K562 (cell line): ENCODE data around the gene GPR162.

Experiments used
- ETS1 ChIP-seq: conservative IDR thresholded peaks from 2 replicates; pipeline ENCODE4 v1.6.1; 2011; ENCODE audit warnings: low read depth, mild to moderate bottlenecking, low read length; ENCODE audit not compliant: control insufficient read depth
- HDAC6 ChIP-seq: IDR thresholded peaks from 2 replicates; pipeline ENCODE4 v1.6.1; 2012; ENCODE audit warnings: low read depth, mild to moderate bottlenecking, control low read depth, inconsistent platforms, low read length, moderate library complexity
- RAD21 ChIP-seq, 2 experiments: fragments of 250-450 bp in 1 of 2; fragments of 450-650 bp in 1 of 2; sonication (Bioruptor Pico) in 1 of 2; formaldehyde crosslinking in 1 of 2; IDR thresholded peaks in 1 of 2; conservative IDR thresholded peaks in 1 of 2; 2 replicates each; pipeline versions ENCODE4 v1.4.0 to v1.8.0; 2020 to 2022; ENCODE audit warnings: mild to moderate bottlenecking in 2 of 2, moderate library complexity in 1 of 2
- RFX5 ChIP-seq: IDR thresholded peaks from 2 replicates; pipeline ENCODE4 v1.6.1; 2011; ENCODE audit warnings: low read depth, mild to moderate bottlenecking, improper control_type of control experiment, low read length
- ZBTB1 ChIP-seq: sonication (generic); formaldehyde crosslinking; IDR thresholded peaks from 2 replicates; pipeline ENCODE4 v1.8.1; 2023; ENCODE audit warnings: missing genetic modification reagents, low read depth, mild to moderate bottlenecking, borderline replicate concordance
- ZBTB40 ChIP-seq, 2 experiments: fragments of 450-650 bp in 1 of 2; sonication (generic) in 1 of 2; formaldehyde crosslinking in 1 of 2; IDR thresholded peaks; 2 replicates each; pipeline versions ENCODE4 v1.7.1 to v1.9.0; 2016 to 2022; ENCODE audit warnings: inconsistent platforms in 1 of 2, mild to moderate bottlenecking in 1 of 2, missing genetic modification reagents in 1 of 2
- ZNF165 ChIP-seq: fragments of 250-450 bp; sonication (Bioruptor Pico); IDR thresholded peaks from 2 replicates; pipeline ENCODE4 v1.4.0; 2020; ENCODE audit warnings: borderline replicate concordance
- TF ChIP-seq, protein P1 (sequence below), 3 experiments: IDR thresholded peaks in 2 of 3; conservative IDR thresholded peaks in 1 of 3; 2 replicates each; pipeline ENCODE4 v1.5.1; 2011 to 2012; ENCODE audit warnings: low read length in 3 of 3, mild to moderate bottlenecking in 3 of 3, control low read depth in 2 of 3, improper control_type of control experiment in 1 of 3, inconsistent platforms in 1 of 3, low read depth in 1 of 3, mixed read lengths in 1 of 3, moderate library complexity in 1 of 3; ENCODE audit not compliant: insufficient read depth in 2 of 3
- TF ChIP-seq, protein P2 (sequence below): fragments of 450-650 bp; conservative IDR thresholded peaks from 2 replicates; pipeline ENCODE4 v1.6.1; 2016; ENCODE audit warnings: missing genetic modification characterization, low read depth, mild to moderate bottlenecking, missing compliant biosample characterization, moderate library complexity

DNA sequence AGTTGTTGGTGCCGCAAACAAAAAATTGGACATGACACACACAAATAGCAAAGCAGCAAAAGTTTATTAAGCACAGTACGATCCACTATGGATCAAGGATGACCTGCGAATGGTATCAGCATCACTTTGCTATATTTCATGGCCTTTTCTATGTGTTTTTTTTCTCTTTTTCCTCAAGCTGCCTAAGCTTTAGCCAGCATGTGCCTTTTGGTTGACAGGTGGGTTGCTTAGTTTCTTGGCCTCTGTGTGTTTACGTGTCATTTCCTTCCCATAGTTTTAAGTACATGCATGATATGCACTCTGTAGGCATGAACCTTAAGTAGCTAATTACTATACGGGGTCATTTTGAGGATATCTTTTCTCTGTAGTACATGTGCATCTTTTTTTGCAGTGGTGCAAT lies 22.5 kb upstream of the GPR162 start:
- TF ChIP-seq, protein P1, sequence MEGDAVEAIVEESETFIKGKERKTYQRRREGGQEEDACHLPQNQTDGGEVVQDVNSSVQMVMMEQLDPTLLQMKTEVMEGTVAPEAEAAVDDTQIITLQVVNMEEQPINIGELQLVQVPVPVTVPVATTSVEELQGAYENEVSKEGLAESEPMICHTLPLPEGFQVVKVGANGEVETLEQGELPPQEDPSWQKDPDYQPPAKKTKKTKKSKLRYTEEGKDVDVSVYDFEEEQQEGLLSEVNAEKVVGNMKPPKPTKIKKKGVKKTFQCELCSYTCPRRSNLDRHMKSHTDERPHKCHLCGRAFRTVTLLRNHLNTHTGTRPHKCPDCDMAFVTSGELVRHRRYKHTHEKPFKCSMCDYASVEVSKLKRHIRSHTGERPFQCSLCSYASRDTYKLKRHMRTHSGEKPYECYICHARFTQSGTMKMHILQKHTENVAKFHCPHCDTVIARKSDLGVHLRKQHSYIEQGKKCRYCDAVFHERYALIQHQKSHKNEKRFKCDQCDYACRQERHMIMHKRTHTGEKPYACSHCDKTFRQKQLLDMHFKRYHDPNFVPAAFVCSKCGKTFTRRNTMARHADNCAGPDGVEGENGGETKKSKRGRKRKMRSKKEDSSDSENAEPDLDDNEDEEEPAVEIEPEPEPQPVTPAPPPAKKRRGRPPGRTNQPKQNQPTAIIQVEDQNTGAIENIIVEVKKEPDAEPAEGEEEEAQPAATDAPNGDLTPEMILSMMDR (IDR thresholded peaks at IDR 0.05 in 2 of 3, conservative IDR thresholded peaks at IDR 0.05 in 1 of 3; ENCODE audit: insufficient read depth in 2 of 3, low read depth in 1 of 3, low read length in 3 of 3) = no peak
- TF ChIP-seq ZNF165 (CRISPR knock-in tag) (no peak), ZBTB40 (IDR thresholded peaks at IDR 0.05) (no peak), ZBTB40 (CRISPR knock-in tag; IDR thresholded peaks at IDR 0.05) (no peak), RFX5 (no peak), RAD21 (CRISPR knock-in tag; conservative IDR thresholded peaks at IDR 0.05 in 1 of 2, IDR thresholded peaks at IDR 0.05 in 1 of 2) (no peak), ETS1 (no peak), ZBTB1 (CRISPR knock-in tag) (no peak), HDAC6 (no peak)
- TF ChIP-seq, protein P2, sequence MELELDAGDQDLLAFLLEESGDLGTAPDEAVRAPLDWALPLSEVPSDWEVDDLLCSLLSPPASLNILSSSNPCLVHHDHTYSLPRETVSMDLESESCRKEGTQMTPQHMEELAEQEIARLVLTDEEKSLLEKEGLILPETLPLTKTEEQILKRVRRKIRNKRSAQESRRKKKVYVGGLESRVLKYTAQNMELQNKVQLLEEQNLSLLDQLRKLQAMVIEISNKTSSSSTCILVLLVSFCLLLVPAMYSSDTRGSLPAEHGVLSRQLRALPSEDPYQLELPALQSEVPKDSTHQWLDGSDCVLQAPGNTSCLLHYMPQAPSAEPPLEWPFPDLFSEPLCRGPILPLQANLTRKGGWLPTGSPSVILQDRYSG (tag) = no peak
